Liver (tissue), 9 donors: Measurements from ENCODE around the gene FBN3. TPM values are rescaled to one million over a fixed set of nuclear protein-coding genes. Genes with fewer than 3 reads are reported as not detected.

ENCODE experiments used
- DNase-seq: peaks from one replicate; pipeline ENCODE4 v3.0.0-alpha.2; 2017; ENCODE audit warnings: low spot score
- H3K27ac ChIP-seq, 2 donors: one replicate each; pipeline ENCODE4 v1.7.0; 2013; ENCODE audit warnings: inconsistent platforms in 2 of 2, low read length in 2 of 2, control low read depth in 1 of 2, low read depth in 1 of 2, mild to moderate bottlenecking in 1 of 2
- H3K27me3 ChIP-seq, 4 donors: one replicate each; pipeline versions ENCODE4 v1.6.1 to v1.7.0; 2013; ENCODE audit warnings: low read length in 3 of 4, inconsistent platforms in 1 of 4, mild to moderate bottlenecking in 1 of 4, moderate library complexity in 1 of 4; ENCODE audit not compliant: control insufficient read depth in 4 of 4, insufficient read depth in 4 of 4
- H3K36me3 ChIP-seq, 4 donors: one replicate each; pipeline versions ENCODE4 v1.6.1 to v1.7.0; 2013; ENCODE audit warnings: low read length in 3 of 4, mild to moderate bottlenecking in 3 of 4, low read depth in 1 of 4, moderate library complexity in 1 of 4; ENCODE audit not compliant: control insufficient read depth in 4 of 4, insufficient read depth in 3 of 4
- H3K4me1 ChIP-seq, 4 donors: one replicate each; pipeline versions ENCODE4 v1.6.1 to v1.7.0; 2013; ENCODE audit warnings: low read length in 3 of 4, mild to moderate bottlenecking in 3 of 4, moderate library complexity in 1 of 4; ENCODE audit not compliant: control insufficient read depth in 4 of 4, insufficient read depth in 4 of 4
- H3K4me3 ChIP-seq, 3 donors: one replicate each; pipeline versions ENCODE4 v1.6.1 to v1.7.0; 2013; ENCODE audit warnings: low read length in 3 of 3, control low read depth in 1 of 3, low read depth in 1 of 3, mild to moderate bottlenecking in 1 of 3
- H3K9ac ChIP-seq, 2 donors: one replicate each; pipeline ENCODE4 v1.7.0; 2013; ENCODE audit warnings: low read length in 2 of 2, mild to moderate bottlenecking in 2 of 2, moderate library complexity in 2 of 2, control low read depth in 1 of 2, low read depth in 1 of 2
- H3K9me3 ChIP-seq, 4 donors: one replicate each; pipeline versions ENCODE4 v1.6.1 to v1.7.0; 2013; ENCODE audit warnings: low read length in 3 of 4; ENCODE audit not compliant: control insufficient read depth in 4 of 4
- ATF3 ChIP-seq: IDR thresholded peaks from 2 replicates; pipeline ENCODE4 v1.6.1; 2016; ENCODE audit warnings: antibody characterized with exemption
- CTCF ChIP-seq: fragments of 150-350 bp; IDR thresholded peaks from 2 replicates; pipeline ENCODE4 v1.5.1; 2017; ENCODE audit warnings: improper control_type of control experiment, low read depth, low read length; ENCODE audit not compliant: missing input control
- EGR1 ChIP-seq, 2 donors: IDR thresholded peaks; 2 replicates each; pipeline ENCODE4 v1.6.1; 2016 to 2018; ENCODE audit warnings: antibody characterized with exemption in 2 of 2, low read depth in 2 of 2
- FOXA1 ChIP-seq: IDR thresholded peaks from 2 replicates; pipeline ENCODE4 v1.6.1; 2016; ENCODE audit warnings: antibody characterized with exemption
- FOXA2 ChIP-seq: IDR thresholded peaks from 2 replicates; pipeline ENCODE4 v1.6.1; 2016; ENCODE audit warnings: antibody characterized with exemption
- GABPA ChIP-seq, 2 donors: IDR thresholded peaks in 1 of 2; conservative IDR thresholded peaks in 1 of 2; 2 replicates each; pipeline ENCODE4 v1.6.1; 2016; ENCODE audit warnings: antibody characterized with exemption in 2 of 2, mild to moderate bottlenecking in 1 of 2, moderate library complexity in 1 of 2
- HNF4A ChIP-seq, 2 donors: conservative IDR thresholded peaks; 2 replicates each; pipeline ENCODE4 v1.6.1; 2016; ENCODE audit warnings: antibody characterized with exemption in 2 of 2, mild to moderate bottlenecking in 2 of 2
- HNF4G ChIP-seq: IDR thresholded peaks from 2 replicates; pipeline ENCODE4 v1.6.1; 2016; ENCODE audit warnings: antibody characterized with exemption
- MAX ChIP-seq: IDR thresholded peaks from 2 replicates; pipeline ENCODE4 v1.6.1; 2016; ENCODE audit warnings: antibody characterized with exemption
- NR2F2 ChIP-seq: IDR thresholded peaks from 2 replicates; pipeline ENCODE4 v1.6.1; 2016; ENCODE audit warnings: antibody characterized with exemption
- RAD21 ChIP-seq, 2 donors: IDR thresholded peaks; 2 replicates each; pipeline ENCODE4 v1.6.1; 2016; ENCODE audit warnings: antibody characterized with exemption in 2 of 2, mild to moderate bottlenecking in 2 of 2
- REST ChIP-seq: IDR thresholded peaks from 2 replicates; pipeline ENCODE4 v1.6.1; 2016; ENCODE audit warnings: antibody characterized with exemption, mild to moderate bottlenecking
- RXRA ChIP-seq, 2 donors: IDR thresholded peaks; 2 replicates each; pipeline ENCODE4 v1.6.1; 2017 to 2018; ENCODE audit warnings: antibody characterized with exemption in 2 of 2, mild to moderate bottlenecking in 1 of 2
- SP1 ChIP-seq: IDR thresholded peaks from 2 replicates; pipeline ENCODE4 v1.6.1; 2018; ENCODE audit warnings: antibody characterized with exemption, mild to moderate bottlenecking
- TAF1 ChIP-seq: conservative IDR thresholded peaks from 2 replicates; pipeline ENCODE4 v1.6.1; 2016; ENCODE audit warnings: antibody characterized with exemption, mild to moderate bottlenecking
- YY1 ChIP-seq: IDR thresholded peaks from 2 replicates; pipeline ENCODE4 v1.6.1; 2016; ENCODE audit warnings: antibody characterized with exemption, mild to moderate bottlenecking
- ZBTB33 ChIP-seq: IDR thresholded peaks from 2 replicates; pipeline ENCODE4 v1.6.1; 2016; ENCODE audit warnings: antibody characterized with exemption
- WGBS: extraction: QIAGEN DNeasy Blood & Tissue Kit; methylation state at CpG from one replicate; pipeline ENCODE4 v1.1.7; 2013; 5-methylcytosine and 5-hydroxymethylcytosine counted together
- polyA plus RNA-seq, 2 donors: library from polyadenylated mRNA; stranded (reverse) in 1 of 2; unstranded in 1 of 2; fragments of 200-250 nt in 1 of 2; fragments of >200 nt in 1 of 2; fragmentation: Nextera tagmentation in 1 of 2; extraction: Ambion mirVana in 1 of 2; gene quantifications; one replicate each; pipeline versions ENCODE4 v1.2.1 to v1.2.3, GENCODE V29; 2013 to 2015
- total RNA-seq, 2 donors: library from RNA; depleted of rRNA; stranded (reverse); fragments of >200 nt; gene quantifications; one replicate each; pipeline ENCODE4 v1.2.3, GENCODE V29; 2014
- donor health status: healthy.
- donor health status: healthy.
- donor health status: healthy.
- donor health status: healthy.
- donor health status: healthy.

The FBN3 gene
- total and polyA plus RNA-seq, 4 donors: under 0.01 to 0.61 (median 0.08) TPM; not detected in 1

GRCh38 chr19:8131517-8131916 is 17.9 kb downstream of the FBN3 start (continued):
- TF ChIP-seq FOXA2: no peak

GRCh38 chr19:8129061-8129618 is 20.3 kb downstream of the FBN3 start:
- Histone ChIP-seq H3K27me3 (no peaks in the 10 kb centered on the region), H3K9ac (no peak overlapping the region), H3K9me3 (no peaks in the 10 kb centered on the region), H3K4me3 (no peak overlapping the region), H3K27ac (no peak overlapping the region), H3K36me3 (no peaks in the 10 kb centered on the region), H3K4me1 (no peaks in the 10 kb centered on the region)
- WGBS: 82% methylated on average over 20 of the region's 20 CpGs
- no peak for DNase-seq
- TF ChIP-seq ZBTB33 (no peak), RXRA (IDR thresholded peaks at IDR 0.05) (no peak)

GRCh38 chr19:8128551-8128950 is 20.8 kb downstream of the FBN3 start:
- Histone ChIP-seq H3K27ac (no peak overlapping the region), H3K36me3 (no peaks in the 10 kb centered on the region), H3K4me3 (no peak overlapping the region), H3K9me3 (no peaks in the 10 kb centered on the region), H3K27me3 (no peaks in the 10 kb centered on the region), H3K4me1 (no peaks in the 10 kb centered on the region), H3K9ac (no peak overlapping the region)
- DNase-seq: no peak
- no peak for TF ChIP-seq REST
- TF ChIP-seq MAX: no peak
- no peak for TF ChIP-seq CTCF
- no peak for TF ChIP-seq RAD21 (IDR thresholded peaks at IDR 0.05)
- TF ChIP-seq EGR1 (IDR thresholded peaks at IDR 0.05; ENCODE audit: low read depth in 2 of 2): no peak
- no peak for TF ChIP-seq HNF4G
- no peak for TF ChIP-seq SP1
- TF ChIP-seq NR2F2: no peak
- no peak for TF ChIP-seq GABPA (IDR thresholded peaks at IDR 0.05 in 1 of 2, conservative IDR thresholded peaks at IDR 0.05 in 1 of 2)
- TF ChIP-seq TAF1: no peak
- no peak for TF ChIP-seq HNF4A (conservative IDR thresholded peaks at IDR 0.05)
- TF ChIP-seq ZBTB33: no peak
- no peak for TF ChIP-seq FOXA1
- TF ChIP-seq ATF3: no peak
- TF ChIP-seq YY1: no peak
- 91% methylated on average over 8 of the region's 8 CpGs for WGBS
